GM18505 (cell line): Measurements from ENCODE around the gene PLCB1.

Source experiments
- ATAC-seq: cut with Tn5 transposase; IDR thresholded peaks from one replicate; pipeline ENCODE4 v1.9.1; 2021; ENCODE audit not compliant: unreplicated experiment
- POLR2A ChIP-seq: IDR thresholded peaks from 4 replicates; pipeline ENCODE4 v1.6.1; 2011; ENCODE audit warnings: borderline replicate concordance; ENCODE audit not compliant: insufficient read depth, insufficient read length; ENCODE audit errors: extremely low read depth

PLCB1 gene

DNA sequence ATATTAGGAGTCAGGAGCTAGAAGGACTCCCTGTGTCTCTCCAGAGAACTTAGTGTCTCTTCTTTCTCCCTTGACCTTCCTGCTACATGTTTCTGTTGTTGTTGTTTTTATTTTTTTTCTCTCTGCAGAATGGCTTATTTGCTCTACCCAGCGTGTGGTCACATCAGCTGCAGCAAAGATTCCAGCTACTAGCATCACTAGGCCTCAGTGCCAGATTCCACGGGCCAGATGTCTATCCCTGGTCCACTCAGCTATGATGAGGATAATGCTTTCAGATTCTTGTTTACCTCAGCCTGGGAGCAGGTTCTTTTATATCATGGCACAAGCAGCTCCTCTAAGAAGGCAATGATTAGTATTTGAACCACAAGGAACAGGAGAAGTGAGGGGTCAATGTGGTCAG, 110.0 kb downstream of the PLCB1 start:
- ATAC-seq, result no peak
- TF ChIP-seq POLR2A, result no peak

DNA sequence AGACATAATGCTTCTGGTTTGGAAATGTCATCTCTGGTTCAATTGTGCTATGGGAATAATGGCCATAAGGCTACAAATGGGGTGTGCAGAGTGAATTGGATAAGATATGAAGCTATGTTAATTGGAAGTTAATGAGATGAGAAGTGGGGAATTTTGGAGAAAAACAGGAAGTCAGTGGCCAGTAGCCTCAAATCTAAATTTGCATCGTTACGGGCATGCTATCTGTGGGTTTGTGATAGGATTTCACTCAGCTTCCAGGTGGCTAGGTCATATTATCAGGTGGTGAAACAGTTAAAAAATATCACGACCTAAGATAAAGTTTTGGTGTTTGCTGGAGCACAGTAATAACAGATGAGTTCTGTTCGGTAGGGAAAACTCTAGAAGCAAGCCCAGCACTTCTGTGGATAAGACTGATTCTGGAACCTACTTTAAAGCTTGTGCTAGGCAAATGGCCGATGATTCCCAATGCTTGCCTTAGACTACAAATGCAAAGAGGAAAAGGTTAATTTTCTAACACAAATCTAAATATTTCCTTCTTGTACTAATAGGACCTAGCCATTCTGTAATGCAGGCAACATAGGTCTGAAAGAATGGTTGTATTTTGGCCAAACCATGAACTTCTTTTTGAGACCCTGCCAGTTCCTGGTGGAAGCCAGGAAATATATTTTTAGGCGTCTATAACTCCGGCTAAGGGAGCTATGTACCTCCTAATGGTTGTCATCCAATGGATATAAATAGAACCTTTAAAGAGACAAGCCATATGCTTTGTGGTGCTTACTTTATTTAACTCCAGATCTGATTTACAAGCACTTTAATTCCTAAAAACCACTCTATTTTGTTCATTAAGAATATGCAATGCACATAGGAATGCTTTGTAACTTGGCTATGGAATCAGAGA, 111.0 kb downstream of the PLCB1 start:
- ATAC-seq, result no peak
- TF ChIP-seq POLR2A, result no peak

DNA sequence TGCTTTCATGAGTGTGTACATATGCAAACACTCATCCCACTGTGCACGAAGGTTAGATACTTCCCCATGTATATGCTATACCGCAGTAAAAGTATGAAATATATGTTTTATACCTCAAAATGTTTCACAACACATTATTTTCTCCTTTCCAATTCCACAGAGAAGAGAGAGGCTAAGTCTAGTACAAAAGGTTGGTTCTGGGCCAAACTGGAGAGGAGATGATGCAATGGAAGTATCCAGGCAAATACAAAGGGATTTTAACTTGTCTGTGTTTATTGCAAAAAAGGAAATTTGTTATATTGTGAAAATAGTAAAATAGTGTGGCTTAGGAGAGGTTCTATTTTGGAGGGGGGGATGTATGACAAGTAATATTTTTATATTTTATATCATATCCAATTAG, 112.6 kb downstream of the PLCB1 start:
- no peak for TF ChIP-seq POLR2A
- ATAC-seq, result no peak

DNA sequence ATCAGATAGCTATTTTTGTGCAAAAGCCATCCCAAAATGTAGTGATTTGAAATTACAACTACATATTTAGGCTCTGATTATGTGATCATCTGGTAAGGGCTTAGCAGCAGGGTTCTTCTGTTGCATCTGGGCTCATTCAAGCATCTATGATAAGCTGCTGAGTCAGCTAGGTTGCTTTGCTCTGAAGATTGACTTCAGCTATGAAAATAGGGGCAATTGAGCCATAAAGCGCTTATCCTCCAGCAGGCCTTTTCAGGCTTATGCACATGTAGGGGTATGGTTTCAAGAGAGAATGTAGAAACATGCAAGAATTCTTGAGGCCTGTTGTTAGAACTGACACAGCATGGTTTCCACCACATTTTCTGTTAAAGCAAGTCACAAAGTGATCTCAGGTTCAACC, 114.1 kb downstream of the PLCB1 start:
- no peak for TF ChIP-seq POLR2A
- ATAC-seq, result no peak

DNA sequence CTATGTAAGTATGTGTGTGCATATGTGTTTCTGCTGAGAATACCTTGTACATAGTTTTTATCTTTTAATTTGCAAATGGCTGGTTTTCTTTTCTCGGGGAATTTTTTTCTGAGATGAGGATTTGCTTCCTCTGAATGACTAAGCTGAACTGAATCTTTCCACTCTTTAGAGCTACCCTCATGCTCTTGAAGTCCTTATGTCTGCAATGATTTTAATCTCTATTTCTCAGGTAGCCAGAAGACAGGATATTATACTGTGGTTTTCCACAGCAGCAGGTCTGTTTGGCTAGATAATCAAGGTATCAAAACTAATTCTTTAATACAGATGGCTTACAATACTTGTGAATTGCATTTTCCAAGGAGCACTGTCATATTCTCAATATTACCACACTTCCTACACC, 114.7 kb downstream of the PLCB1 start:
- no peak for ATAC-seq
- no peak for TF ChIP-seq POLR2A

DNA sequence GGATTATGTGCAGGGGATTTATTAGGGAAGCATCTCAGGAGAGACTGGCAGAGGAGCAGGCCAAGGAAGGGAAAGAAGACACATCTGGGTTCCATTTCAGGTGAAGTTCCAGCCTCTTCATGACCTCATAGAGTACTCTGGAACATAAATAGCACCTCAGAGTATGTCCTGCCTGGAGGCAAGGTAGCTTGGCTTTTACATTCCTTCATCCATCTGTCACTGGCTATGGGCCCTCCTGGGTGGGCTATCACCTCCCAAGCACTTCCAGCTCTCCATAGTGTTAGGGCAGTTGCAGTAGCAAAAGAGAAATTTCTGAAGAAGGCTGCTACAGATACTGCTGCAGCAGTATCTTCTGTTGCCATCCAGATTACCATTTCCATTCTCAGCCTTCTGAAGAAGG, 116.0 kb downstream of the PLCB1 start:
- ATAC-seq, result no peak
- no peak for TF ChIP-seq POLR2A

DNA sequence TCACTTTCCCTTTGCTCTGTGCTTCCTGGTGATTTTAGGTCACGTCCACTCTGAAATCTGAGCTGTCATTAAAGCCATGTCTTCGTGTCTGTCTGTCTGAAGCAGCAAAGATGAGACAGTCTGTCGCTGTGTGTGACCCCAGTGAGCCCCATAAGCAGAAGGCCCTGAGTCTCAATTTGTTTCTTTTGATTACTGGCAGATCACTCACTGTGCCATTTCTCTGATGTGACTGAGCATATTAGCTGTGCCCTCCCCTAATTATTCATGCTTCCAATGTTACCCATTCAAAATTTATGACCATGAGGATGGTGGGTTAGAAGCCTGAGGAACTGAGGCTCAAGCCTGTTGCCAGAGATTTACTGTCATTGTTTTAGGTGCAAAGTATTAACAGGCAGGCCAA, 117.6 kb downstream of the PLCB1 start:
- no peak for TF ChIP-seq POLR2A

DNA sequence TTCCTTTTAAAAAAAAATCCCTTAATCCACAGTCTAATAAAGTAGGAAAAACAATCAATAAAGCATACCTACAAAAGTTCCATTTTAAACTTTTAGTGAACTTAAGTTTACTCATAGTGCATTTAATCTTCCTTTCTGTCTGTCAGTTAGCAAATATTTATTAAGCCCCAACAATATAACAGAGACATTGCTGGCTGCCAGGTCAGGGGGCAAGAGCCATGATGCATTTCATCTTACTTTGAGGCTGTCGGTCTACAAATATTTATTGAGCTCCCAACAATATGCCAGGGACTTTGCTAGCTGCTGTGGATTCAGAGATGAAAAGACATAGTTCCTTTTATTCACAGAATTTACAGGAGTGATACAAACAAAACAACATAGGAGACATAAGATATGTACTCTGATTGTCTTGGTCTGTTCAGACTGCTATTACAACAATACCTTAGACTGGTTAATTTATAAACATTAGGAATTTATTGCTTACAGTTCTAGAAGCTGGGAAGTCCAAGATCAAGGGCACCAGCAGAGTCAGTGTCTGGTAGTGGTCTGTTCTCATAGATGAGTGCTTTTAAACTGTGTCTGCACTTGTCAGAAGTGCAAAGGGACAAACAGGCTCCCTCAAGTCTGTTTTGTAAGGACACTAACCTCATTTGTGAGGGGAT, 118.6 kb downstream of the PLCB1 start:
- ATAC-seq, result no peak
- TF ChIP-seq POLR2A, result no peak

More for the DNA sequence above, 117.6 kb downstream of the PLCB1 start:
- ATAC-seq, result no peak

DNA sequence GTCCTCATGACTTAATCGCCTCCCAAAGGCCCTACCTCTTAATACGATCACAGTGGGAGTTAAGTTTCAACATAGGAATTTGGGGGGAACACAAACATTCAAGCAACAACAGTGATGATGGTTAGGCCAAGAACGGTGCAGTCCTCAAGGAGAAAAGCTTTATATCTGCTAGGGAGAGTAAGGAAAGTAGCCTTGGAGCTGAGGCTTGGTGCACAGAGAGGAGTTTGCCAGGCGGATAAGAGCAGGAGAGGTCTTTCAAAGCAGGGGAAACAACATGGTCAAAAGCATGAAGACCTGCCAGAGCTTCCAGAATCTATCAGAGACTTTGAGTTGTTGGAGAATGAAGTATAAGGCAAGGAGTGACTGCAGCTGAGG, 119.1 kb downstream of the PLCB1 start:
- TF ChIP-seq POLR2A, result no peak
- ATAC-seq, result no peak

DNA sequence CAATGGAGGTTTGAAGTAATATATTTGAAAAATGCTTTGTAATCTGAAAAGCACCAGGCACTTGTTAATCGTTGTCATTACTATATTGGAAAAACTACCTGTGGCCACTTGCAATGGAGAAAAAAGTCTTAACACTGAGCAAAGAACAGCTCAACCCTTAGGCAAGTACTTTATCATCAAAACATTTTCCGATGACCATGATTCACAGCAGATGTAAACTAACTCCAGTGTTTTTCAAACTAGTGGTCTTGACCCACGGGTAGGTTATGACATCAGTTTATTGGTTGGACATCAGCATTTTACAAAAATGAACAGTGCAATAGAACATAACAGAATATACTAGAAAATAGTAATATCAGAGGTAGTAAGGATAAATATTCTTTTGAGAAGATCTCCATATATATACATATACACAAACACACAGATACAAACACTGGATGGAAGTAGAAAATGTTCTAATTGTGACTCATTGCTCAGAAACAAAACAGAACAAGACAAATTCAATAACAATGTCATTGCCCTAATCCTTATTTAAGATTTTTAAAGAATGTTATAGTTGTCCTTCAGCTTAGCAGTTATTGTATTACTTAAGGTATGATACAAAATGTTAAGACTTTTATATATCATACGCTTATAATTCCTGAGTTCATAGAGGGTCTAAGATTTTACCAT, 123.0 kb downstream of the PLCB1 start:
- no peak for TF ChIP-seq POLR2A
- no peak for ATAC-seq

DNA sequence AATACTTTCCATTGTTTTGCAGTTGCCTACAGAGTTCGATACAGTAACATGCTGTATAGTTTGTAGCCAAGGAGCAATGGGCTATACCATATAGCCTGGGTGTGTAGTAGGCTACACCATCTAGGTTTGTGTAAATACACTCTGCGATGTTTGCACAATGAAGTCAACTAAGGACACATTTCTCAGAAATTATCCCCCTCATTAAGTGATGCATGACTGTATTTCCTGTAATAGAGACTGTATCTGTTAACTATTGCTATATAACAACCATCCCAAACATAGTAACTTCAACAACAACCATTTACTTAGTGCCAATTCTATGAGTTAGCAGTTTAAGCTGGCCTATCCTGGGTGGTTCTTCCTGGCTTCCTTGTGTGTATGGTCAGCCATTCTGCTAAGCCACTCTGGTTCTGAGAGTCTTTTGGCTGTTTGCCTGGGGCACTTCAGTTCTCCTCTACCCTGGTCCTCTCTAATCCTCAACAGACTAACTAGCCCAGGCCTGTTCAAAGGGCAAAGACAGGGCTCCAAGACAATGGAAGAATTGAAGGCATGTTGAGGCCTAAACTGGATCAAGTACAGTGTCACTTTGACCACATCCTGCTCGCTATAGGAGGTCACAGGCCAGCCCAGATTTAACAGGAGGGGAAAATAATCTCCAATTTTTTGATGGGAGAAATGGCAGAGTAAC, 124.0 kb downstream of the PLCB1 start:
- ATAC-seq, result no peak

DNA sequence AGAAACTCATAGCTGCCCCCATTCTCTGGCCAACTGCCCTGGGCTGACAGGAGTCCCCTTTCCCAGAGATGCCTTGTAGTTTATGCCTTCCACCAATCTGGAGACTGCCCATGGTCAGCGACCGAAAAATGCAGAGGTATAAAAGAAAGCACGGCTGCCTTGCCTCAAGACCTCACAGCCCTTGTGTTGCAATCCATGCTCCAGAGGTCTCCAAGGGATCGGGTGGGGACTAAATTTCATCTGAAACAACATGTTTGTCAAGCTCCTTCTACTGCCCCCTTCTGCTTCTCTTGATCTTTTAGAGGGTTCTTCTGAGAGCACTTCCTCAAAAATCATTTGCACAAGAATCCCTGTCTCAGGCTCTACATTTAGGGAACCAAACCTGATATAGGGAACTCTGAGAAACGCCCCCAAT, 128.8 kb downstream of the PLCB1 start:
- TF ChIP-seq POLR2A, result no peak
- ATAC-seq, result no peak

More for the DNA sequence above, 124.0 kb downstream of the PLCB1 start:
- no peak for TF ChIP-seq POLR2A

DNA sequence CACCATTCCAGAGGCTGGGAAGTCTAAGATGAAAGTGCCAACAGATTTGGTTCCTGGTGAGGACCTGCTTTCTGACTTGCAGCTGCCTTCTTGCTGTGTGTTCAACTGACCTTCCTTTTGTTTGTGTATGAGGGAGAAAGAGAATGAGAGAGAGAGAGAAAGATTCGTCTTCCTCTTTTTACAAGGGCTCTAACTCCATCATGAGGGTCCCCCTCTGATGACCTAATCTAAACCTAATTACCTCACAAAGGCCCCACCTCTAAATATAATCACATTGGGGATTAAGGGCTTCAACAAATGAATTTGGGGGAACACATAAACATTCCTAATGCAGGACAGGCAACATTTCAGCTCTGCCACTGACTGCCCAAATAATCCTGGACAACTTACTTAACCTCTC, 130.7 kb downstream of the PLCB1 start:
- TF ChIP-seq POLR2A, result no peak
- no peak for ATAC-seq
